GM12891 (cell line): ENCODE measurements around the gene CNOT10.
"Not testable (repeated sequence)": the region's sequence is repeated elsewhere in the genome, so short reads cannot be mapped to it uniquely, and the experiment has no call there.

Experiments used
- DNase-seq: peaks from one replicate; pipeline ENCODE4 v3.0.0; 2011; ENCODE audit warnings: low spot score; ENCODE audit not compliant: insufficient read length
- FAIRE-seq: peaks from 2 replicates; lab custom pipeline; 2011; peaks lifted over from hg19 to GRCh38; lab: Jason Lieb, UNC
- PAX5 ChIP-seq: IDR thresholded peaks from 2 replicates; pipeline ENCODE4 v1.6.1; 2011; ENCODE audit warnings: low read length, moderate library complexity, mild to moderate bottlenecking; ENCODE audit not compliant: insufficient read depth, severe bottlenecking
- POLR2A ChIP-seq: IDR thresholded peaks from 2 replicates; pipeline ENCODE4 v1.6.1; 2011; ENCODE audit warnings: low read depth, low read length, control low read depth
- POLR2AphosphoS5 ChIP-seq: IDR thresholded peaks from 2 replicates; pipeline ENCODE4 v1.6.1; 2011; ENCODE audit warnings: low read depth, low read length, control low read depth
- POU2F2 ChIP-seq: IDR thresholded peaks from 2 replicates; pipeline ENCODE4 v1.6.1; 2011; ENCODE audit warnings: low read depth, mild to moderate bottlenecking, control low read depth, low read length, moderate library complexity
- SPI1 ChIP-seq: IDR thresholded peaks from 2 replicates; pipeline ENCODE4 v1.6.1; 2011; ENCODE audit warnings: low read depth, low read length, control low read depth
- TAF1 ChIP-seq: IDR thresholded peaks from 2 replicates; pipeline ENCODE4 v1.6.1; 2011; ENCODE audit warnings: low read depth, low read length, control low read depth

The CNOT10 gene

DNA sequence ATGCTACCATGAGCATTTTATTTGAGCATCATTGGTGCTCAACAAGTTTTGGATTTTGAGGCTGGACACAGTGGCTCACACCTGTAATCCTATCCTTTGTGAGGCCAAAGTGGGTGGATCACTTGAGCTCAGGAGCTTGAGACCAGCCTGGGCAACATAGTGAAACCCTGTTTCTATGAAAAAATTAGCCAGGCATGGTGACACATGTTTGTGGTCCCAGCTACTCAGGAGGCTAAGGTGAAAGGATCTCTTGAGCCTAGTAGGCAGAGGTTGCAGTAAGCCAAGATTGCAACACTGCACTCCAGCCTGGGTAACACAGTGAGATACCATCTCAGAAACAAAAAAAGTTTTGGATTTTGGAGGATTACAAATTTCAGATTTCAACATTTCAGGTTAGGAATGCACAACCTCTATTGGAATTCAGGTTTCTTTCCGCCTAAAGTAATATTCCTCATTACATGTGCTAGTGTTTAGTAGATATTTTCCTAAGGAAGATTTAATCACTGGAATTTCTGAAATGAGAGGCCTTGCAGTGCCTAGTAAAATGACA lies 27.6 kb downstream of the CNOT10 start:
- DNase-seq (no peak), FAIRE-seq (peak; percentile 26)
- TF ChIP-seq POLR2AphosphoS5 (no peak), SPI1 (no peak), POU2F2 (no peak), PAX5 (no peak), TAF1 (no peak), POLR2A (no peak)

DNA sequence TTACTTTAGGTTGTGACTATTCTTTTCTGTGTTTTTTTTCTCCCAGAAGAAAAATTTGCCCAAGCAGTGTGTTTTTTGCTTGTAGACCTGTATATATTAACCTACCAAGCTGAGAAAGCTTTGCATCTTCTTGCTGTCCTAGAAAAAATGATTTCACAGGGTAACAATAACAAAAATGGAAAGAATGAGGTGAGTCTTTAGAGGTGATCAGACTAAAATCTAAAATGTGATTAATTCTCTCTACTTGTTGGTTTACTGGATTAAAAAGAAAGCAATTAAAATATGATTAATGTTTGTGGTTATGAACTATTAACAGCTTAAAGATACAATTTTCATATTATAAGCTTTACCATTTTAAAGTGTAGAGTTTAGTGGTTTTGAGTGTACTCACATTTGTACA lies 28.2 kb downstream of the CNOT10 start:
- TF ChIP-seq POLR2AphosphoS5 = no peak
- no peak for DNase-seq
- no peak for FAIRE-seq

DNA sequence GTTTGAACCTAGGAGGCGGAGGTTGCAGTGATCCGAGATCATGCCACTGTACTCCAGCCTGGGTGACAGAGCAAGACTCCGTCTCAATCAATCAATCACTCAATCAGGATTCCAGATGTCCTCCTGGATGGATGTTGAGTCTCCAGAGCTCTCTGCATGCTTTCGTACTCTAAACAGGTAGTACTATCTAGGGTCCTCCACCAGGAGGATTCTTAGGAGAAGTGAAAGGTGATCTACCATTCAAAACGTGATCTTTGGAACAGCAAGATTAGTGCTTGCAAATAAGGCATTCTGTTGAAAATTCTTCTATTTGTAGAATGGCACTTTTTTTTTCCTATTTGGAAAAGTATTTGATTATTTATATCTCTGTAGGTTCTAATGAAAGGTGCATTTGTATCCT lies 34.3 kb downstream of the CNOT10 start:
- DNase-seq (no peak), FAIRE-seq (no peak)
- no peak for TF ChIP-seq SPI1
- no peak for TF ChIP-seq POU2F2

DNA sequence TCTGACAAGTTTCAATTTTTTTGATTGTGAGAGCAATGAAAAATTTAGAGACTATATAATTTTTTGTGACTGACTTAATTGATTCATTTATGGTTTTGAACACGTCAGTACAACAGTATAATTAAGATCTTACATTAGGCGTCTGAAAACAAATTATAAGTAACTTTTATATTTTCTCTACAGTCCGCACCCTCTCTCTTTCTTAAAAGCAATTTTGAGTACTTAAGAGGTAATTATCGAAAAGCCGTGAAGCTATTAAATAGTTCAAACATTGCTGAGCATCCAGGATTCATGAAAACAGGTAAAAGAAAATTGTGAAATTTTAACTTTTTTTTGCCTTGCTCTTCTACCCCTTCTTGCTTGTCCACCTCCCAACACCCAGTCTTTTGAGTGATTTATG lies 34.9 kb downstream of the CNOT10 start:
- TF ChIP-seq TAF1 (no peak), POLR2A (no peak), PAX5 (no peak), POU2F2 (no peak), SPI1 (no peak), POLR2AphosphoS5 (no peak)
- DNase-seq = no peak
- FAIRE-seq = no peak

DNA sequence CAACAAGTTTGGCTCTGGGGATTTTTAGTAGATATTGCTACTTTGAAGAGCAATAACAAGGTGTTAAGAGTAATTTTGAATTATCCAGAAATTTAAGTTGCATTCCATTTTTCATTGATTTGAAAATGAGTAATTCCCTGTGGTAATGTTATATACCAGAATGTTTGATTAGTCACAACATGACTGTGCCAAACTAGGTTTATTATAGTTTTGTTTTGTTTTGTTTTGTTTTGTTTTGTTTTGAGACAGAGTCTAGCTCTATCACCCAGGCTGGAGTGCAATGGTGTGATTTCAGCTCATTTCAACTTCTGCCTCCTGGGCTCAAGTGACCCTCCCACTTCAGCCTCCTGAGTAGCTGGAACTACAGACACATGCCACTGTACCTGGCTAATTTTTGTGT lies 40.7 kb downstream of the CNOT10 start:
- DNase-seq = no peak
- TF ChIP-seq PAX5 (no peak), POLR2A (no peak), SPI1 (no peak), POU2F2 (no peak), TAF1 (no peak), POLR2AphosphoS5 (no peak)
- no peak for FAIRE-seq

DNA sequence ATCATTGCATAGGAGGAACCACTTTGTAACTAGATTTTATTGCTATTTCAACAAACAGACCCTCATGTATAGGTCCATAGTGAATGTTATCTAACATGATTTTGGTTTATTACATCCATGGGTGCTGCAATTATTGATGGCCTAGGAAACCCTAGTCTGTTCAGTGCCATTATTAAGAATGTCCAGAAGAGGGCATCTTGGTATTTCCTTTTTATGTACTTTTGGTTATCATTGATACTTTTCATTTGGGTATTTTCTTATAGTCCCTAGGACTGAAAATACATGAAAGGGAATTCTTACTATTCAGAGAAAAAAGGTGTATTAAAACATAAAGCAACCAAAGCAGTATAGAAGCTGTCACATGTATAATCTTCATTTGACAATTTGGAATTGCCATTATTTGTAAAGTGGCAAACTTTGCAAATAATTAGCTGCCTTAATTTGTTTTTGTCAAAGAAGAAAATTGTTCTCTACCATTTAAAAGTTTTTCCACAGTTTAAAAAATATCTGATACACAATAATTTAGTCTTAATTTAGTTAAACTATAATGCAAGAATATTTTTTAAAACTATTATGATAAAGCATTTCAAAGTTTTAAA lies 48.7 kb downstream of the CNOT10 start:
- DNase-seq (no peak), FAIRE-seq (peak; percentile 47)
- TF ChIP-seq PAX5 = no peak
- TF ChIP-seq SPI1 = no peak
- no peak for TF ChIP-seq POLR2A
- no peak for TF ChIP-seq TAF1
- TF ChIP-seq POU2F2 = no peak
- no peak for TF ChIP-seq POLR2AphosphoS5

DNA sequence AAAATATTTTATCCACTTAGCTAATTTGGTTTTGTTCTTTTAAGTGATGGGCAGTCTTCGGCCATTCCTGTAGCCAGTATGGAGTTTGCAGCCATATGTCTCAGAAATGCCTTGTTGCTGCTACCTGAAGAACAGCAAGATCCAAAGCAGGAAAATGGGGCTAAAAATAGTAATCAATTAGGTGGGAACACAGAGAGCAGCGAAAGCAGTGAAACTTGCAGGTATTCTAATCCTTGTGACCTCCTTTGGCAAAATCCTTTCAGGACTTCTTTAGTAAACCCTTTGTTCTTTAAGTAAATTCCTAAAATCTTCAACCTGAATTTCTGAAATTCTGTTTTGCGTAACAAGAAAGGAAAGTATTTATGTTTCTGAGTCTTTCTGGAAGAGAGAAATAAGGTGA lies 49.8 kb downstream of the CNOT10 start:
- FAIRE-seq = no peak
- TF ChIP-seq POLR2A (no peak), POU2F2 (no peak), SPI1 (no peak), PAX5 (no peak), POLR2AphosphoS5 (no peak), TAF1 (no peak)
- no peak for DNase-seq

DNA sequence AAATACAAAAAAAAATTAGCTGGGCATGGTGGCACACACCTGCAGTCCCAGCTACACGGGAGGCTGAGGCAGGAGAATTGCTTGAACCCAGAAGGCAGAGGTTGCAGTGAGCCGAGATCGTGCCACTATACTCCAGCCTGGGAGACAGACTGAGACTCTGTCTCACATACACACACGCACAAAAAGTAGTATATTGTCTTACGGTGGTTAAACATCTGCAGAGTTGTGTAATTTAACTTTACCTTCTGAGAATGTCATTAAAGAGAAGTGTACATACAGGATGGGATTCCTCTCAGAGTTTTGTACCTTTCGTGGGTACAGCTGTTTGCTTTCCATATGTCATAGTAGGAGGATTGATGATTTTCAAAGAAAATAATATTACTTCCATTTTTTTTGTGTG lies 58.5 kb downstream of the CNOT10 start:
- not testable (repeated sequence) for DNase-seq, FAIRE-seq

DNA sequence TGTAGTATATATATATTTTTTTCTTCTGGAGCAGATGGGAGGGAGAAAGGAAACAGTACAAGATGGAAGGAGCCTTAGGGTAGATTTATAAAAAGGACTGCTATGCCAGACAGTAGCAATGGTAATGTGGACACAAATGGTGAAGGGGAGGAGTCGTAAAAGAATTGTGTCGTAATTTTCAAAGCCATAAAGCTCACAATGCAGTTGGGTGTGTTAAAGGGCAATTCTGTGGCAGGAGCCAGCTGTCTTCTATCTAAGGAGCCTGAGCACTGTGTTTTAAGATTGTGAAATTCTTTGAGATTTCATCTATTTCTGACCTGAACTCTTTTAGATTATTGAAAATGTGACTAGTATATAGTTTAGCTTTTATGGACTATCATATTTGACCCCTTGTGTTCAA lies 58.9 kb downstream of the CNOT10 start:
- DNase-seq (no peak), FAIRE-seq (no peak)
- TF ChIP-seq POLR2A (no peak), SPI1 (no peak), POLR2AphosphoS5 (no peak), PAX5 (no peak), POU2F2 (no peak), TAF1 (no peak)

DNA sequence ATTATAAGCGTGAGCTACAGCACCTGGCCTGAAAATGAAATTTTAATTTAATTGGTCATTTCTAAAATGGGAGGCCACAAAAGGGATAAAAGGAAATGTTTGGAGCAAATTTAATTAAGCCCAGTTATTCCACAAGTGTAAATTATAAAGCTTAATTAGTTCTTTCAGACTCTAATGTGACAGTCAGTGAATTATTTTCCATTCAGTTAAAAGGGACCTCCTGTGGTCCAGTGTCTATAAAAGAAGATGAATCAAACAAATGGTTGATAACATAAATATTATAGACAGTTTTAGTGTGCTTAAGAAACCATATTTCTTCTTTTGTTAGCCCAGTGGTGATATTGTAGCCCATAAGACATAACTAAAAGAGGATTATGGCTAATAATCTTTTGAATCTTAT lies 66.4 kb downstream of the CNOT10 start:
- FAIRE-seq = no peak
- TF ChIP-seq POU2F2 = no peak
- TF ChIP-seq POLR2A = no peak

DNA sequence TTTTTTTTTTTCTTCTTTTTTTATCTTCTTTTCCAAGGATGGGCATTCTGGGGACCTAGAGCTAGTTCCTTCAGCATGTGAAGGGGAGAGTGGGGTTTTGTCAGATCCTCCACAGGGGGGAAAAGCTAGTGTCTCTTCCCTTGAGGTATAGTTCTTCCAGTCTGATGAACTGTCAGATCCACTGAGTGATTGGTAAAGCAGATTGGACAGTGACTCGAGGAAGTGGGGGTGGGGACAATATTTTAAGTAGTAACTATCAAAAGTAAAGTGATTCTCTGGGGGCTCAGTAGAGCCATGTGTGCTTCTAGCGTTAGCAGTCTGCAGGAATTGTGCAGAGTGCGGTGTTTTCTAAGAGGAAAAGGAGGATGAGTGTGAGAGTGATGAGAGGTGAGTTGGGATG lies 70.8 kb downstream of the CNOT10 start:
- no peak for FAIRE-seq
- no peak for TF ChIP-seq SPI1
- no peak for TF ChIP-seq POLR2A
- TF ChIP-seq POU2F2 = no peak
- no peak for TF ChIP-seq POLR2AphosphoS5
- no peak for TF ChIP-seq TAF1
- TF ChIP-seq PAX5 = no peak

More for the DNA sequence above, 66.4 kb downstream of the CNOT10 start:
- DNase-seq = no peak

More for the DNA sequence above, 70.8 kb downstream of the CNOT10 start:
- no peak for DNase-seq
